Mucosa of rectum (tissue), 2 donors: ENCODE results near the gene GAK.
"Not testable (repeated sequence)": the region's sequence is repeated elsewhere in the genome, so short reads cannot be mapped to it uniquely, and the experiment has no call there.

Experiments used
- H3K27ac ChIP-seq, 2 donors: one replicate each; pipeline ENCODE4 v1.7.0; 2013; ENCODE audit warnings: inconsistent platforms in 2 of 2, low read depth in 2 of 2, low read length in 2 of 2
- H3K27me3 ChIP-seq, 2 donors: one replicate each; pipeline ENCODE4 v1.7.0; 2013; ENCODE audit warnings: low read length in 2 of 2; ENCODE audit not compliant: control insufficient read depth in 2 of 2, insufficient read depth in 2 of 2
- H3K36me3 ChIP-seq, 2 donors: one replicate each; pipeline ENCODE4 v1.7.0; 2013; ENCODE audit warnings: low read length in 2 of 2; ENCODE audit not compliant: control insufficient read depth in 2 of 2, insufficient read depth in 2 of 2
- H3K4me1 ChIP-seq, 2 donors: one replicate each; pipeline ENCODE4 v1.7.0; 2013; ENCODE audit warnings: low read length in 2 of 2, mild to moderate bottlenecking in 1 of 2; ENCODE audit not compliant: control insufficient read depth in 2 of 2, insufficient read depth in 2 of 2
- H3K4me3 ChIP-seq, 2 donors: one replicate each; pipeline ENCODE4 v1.7.0; 2013; ENCODE audit warnings: low read length in 2 of 2
- H3K9ac ChIP-seq, 2 donors: one replicate each; pipeline ENCODE4 v1.7.0; 2013; ENCODE audit warnings: low read length in 2 of 2, low read depth in 1 of 2, mild to moderate bottlenecking in 1 of 2
- H3K9me3 ChIP-seq, 2 donors: one replicate each; pipeline ENCODE4 v1.7.0; 2013; ENCODE audit warnings: low read length in 2 of 2; ENCODE audit not compliant: control insufficient read depth in 2 of 2
- donor health status: healthy.
- donor health status: Normal muscosa, but diverticular disease.

Gene GAK

GRCh38 chr4:939508-939907, 7.4 kb upstream of the GAK start:
- not testable (repeated sequence) for H3K9me3 ChIP-seq, H3K4me3 ChIP-seq, H3K4me1 ChIP-seq, H3K9ac ChIP-seq, H3K27ac ChIP-seq, H3K36me3 ChIP-seq, H3K27me3 ChIP-seq

DNA sequence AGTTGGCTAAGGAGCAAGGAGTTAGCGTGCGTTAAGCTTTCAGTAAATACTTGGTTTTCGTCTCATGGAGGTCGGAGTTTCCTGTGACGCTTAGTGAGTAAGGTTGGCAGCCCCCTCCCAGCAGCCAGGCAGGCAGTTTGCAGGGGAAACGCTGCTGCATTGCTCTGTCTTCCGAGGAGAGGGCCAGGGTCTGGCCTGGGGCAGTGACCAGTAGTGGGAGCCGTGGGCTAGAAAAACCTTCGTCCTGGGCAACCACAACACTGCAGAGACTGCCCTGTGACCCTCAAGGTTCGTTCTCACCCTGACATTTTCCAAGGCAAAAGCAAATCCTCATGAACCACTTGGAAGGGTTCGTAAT, 576 bp upstream of the GAK start:
- H3K4me1 ChIP-seq = peaks cover 27 to 28% of the 10 kb centered on the region in 2 donors
- no peaks in the 10 kb centered on the region for H3K27me3 ChIP-seq

DNA sequence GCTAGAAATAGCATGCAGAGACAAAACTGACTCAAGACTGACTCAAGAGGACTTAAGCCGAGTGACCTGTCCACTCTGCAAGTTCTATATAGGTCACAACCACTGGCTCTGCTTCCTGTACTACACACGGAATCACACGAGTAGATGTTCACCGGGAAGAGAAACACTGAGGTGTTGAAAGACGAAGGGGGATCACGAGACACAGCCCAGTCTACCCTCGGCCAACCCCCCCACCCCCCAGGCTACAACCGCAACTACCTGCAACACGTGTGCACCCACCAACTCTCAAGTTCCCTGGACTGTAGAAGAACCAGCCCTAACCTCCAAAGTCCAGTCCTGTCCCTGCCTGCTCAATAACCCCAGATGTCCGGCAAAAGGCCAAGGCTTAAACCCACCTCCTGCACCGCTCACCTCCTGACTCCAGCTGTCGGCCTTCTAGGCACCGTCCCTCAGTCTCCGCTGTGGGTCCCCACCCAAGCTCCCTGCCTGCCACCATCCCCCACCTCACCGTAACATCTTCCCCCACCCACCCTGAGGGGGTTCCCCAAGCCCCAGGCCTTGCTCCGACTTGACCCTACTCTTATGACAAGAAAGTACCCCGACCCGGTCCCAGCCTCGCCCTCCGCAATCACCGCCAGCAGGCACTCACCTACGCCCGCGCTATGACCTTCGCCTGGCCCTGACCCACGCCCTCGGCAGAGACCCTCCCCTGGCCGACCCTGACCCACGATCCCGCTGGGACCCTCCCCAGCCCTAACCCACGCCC, 739 bp downstream of the GAK start:
- Histone ChIP-seq H3K4me3 (peak overlapping the region; percentile 86 to 98), H3K9ac (peak overlapping the region; percentile 95 to 100), H3K27ac (peak overlapping the region; percentile 97 to 98), H3K27me3 (no peaks in the 10 kb centered on the region), H3K4me1 (peaks cover 27 to 28% of the 10 kb centered on the region in 2 donors), H3K36me3 (peaks cover 0 to 2% of the 10 kb centered on the region in 2 donors), H3K9me3 (no peaks in the 10 kb centered on the region)

More for the DNA sequence above, 576 bp upstream of the GAK start:
- no peaks in the 10 kb centered on the region for H3K9me3 ChIP-seq
- H3K36me3 ChIP-seq = peaks cover 0 to 2% of the 10 kb centered on the region in 2 donors
- peak overlapping the region; percentile 93 to 100 for H3K9ac ChIP-seq
- H3K27ac ChIP-seq = peak overlapping the region; percentile 97 to 98
- peak overlapping the region; percentile 86 to 98 for H3K4me3 ChIP-seq

DNA sequence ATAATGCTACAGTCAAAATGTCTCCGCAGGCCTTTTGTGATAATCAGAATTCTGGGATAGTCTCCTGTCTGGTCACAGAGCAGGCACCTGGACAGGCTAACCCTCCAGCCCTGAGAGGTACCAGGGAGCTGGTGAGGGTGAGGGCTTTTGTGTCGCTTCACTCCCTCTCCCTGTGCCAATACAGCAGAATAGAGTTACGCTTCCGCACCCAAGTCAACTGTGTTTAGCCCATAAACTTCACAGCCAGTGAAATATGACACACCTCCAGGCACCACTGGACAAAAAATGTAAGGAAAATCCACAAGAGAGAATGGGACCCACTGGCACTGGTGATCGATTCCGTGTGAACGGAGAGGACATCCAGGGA, 1.3 kb downstream of the GAK start:
- H3K27me3 ChIP-seq = no peaks in the 10 kb centered on the region
- H3K4me3 ChIP-seq = peak overlapping the region; percentile 86 to 98
- peaks cover 27 to 28% of the 10 kb centered on the region in 2 donors for H3K4me1 ChIP-seq
- H3K27ac ChIP-seq = peak overlapping the region; percentile 97 to 98
- H3K9me3 ChIP-seq = no peaks in the 10 kb centered on the region
- H3K9ac ChIP-seq = peak overlapping the region; percentile 95 to 100
- H3K36me3 ChIP-seq = peaks cover 0 to 2% of the 10 kb centered on the region in 2 donors

DNA sequence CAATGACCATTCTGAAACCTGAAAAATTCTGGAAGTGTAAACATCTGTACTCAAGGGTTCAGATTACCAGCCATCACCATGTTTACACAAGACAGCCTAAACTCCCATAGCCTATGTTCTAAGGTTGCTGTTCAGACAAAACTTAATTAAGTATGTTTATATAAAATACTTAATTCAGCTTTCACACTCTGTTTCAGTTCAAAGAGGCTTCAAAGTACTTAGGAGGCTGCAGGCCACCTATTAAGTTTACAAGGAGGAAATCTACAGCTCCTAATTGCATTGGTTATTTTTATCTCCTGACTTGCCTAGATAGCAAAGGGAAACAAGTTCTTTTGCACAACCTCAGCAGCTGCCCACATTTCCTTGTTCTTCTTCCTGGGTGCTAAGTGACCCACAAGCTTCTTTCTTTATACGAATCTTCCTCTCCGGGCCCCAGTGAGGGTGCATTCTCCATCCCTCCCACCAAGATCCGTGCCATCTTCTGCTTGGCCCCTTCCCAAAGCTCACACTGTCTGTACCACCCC, 2.0 kb downstream of the GAK start:
- peak overlapping the region; percentile 97 to 98 for H3K27ac ChIP-seq
- no peaks in the 10 kb centered on the region for H3K27me3 ChIP-seq
- H3K4me3 ChIP-seq = peak overlapping the region in 1 of 2 donors; percentile 98
- no peak overlapping the region for H3K9ac ChIP-seq
- H3K9me3 ChIP-seq = no peaks in the 10 kb centered on the region
- H3K36me3 ChIP-seq = peaks cover 0 to 2% of the 10 kb centered on the region in 2 donors
- H3K4me1 ChIP-seq = peaks cover 28 to 30% of the 10 kb centered on the region in 2 donors

GRCh38 chr4:929096-929765, 2.9 kb downstream of the GAK start:
- Histone ChIP-seq H3K4me1 (peaks cover 28 to 32% of the 10 kb centered on the region in 2 donors), H3K27me3 (no peaks in the 10 kb centered on the region), H3K27ac (peak overlapping the region in 1 of 2 donors; percentile 98)

DNA sequence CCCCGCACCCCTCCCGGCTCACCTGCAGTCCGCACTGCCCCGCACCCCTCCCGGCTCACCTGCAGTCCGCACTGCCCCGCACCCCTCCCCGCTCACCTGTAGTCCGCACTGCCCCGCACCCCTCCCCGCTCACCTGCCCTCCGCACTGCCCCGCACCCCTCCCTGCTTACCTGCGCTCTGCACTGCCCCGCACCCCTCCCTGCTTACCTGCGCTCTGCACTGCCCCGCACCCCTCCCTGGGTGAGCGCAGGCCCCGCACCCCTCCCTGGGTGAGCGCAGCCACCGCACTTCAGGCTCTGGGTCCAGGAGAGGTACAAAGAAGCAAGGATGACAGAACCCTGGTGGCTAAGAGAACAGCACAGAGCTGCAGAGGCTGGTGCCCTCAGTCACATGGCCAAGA, 4.5 kb downstream of the GAK start:
- not testable (repeated sequence) for H3K36me3 ChIP-seq, H3K27me3 ChIP-seq
- peaks cover 22 to 30% of the 10 kb centered on the region in 2 donors for H3K4me1 ChIP-seq

More at GRCh38 chr4:929096-929765, 2.9 kb downstream of the GAK start:
- Histone ChIP-seq H3K9me3 (no peaks in the 10 kb centered on the region), H3K9ac (no peak overlapping the region), H3K36me3 (peaks cover 0 to 2% of the 10 kb centered on the region in 2 donors), H3K4me3 (no peak overlapping the region)

GRCh38 chr4:926538-926937, 5.6 kb downstream of the GAK start:
- Histone ChIP-seq H3K27ac (no peak overlapping the region), H3K9me3 (no peaks in the 10 kb centered on the region), H3K9ac (no peak overlapping the region), H3K4me1 (peaks cover 22 to 29% of the 10 kb centered on the region in 2 donors), H3K27me3 (no peaks in the 10 kb centered on the region), H3K36me3 (peaks cover 3 to 5% of the 10 kb centered on the region in 2 donors), H3K4me3 (no peak overlapping the region)

More for the DNA sequence above, 4.5 kb downstream of the GAK start:
- not testable (repeated sequence) for H3K9me3 ChIP-seq, H3K27ac ChIP-seq, H3K9ac ChIP-seq, H3K4me3 ChIP-seq

DNA sequence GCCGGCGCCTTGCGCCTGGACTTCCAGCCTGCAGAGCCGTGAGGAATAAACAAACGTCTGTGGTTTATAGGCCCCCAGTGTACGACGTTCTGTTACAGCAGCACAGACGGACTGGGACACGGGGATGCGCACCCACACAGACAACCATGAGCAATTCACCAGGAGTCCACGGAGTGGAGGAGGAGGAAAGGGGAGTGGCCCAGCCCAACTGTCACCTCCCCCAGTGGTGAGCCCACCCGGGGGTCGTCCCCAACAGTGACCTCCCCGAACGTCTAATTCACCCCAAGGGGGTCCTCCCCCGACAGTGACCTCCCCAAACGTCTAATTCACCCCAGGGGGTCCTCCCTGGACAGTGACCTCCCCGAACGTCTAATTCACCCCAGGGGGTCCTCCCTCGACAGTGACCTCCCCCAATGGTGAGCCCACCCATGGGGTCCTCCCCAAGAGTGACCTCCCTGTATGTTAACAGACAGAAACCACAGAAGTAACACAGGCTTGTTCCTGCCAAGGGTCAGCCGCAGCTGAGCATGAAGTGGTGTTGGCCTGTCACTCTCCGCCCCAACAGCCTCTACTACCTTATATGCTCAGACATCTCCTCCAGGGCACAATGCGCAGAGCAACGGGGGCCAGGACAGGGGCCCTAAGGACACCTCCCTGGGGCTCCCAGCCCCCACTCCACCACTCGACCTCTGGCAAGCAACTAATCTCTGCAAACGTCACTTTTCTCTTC, 6.2 kb downstream of the GAK start:
- Histone ChIP-seq H3K4me1 (peaks cover 17 to 24% of the 10 kb centered on the region in 2 donors), H3K4me3 (no peak overlapping the region)

More for the DNA sequence above, 6.2 kb downstream of the GAK start:
- Histone ChIP-seq H3K27me3 (no peaks in the 10 kb centered on the region), H3K9ac (no peak overlapping the region), H3K36me3 (peaks cover 3 to 5% of the 10 kb centered on the region in 2 donors), H3K27ac (no peak overlapping the region), H3K9me3 (no peaks in the 10 kb centered on the region)
